GM19452 (cell line): ENCODE measurements around the gene SLC6A12.

Experiments used
- ATAC-seq: cut with Tn5 transposase; IDR thresholded peaks from one replicate; pipeline ENCODE4 v1.9.1; 2021; ENCODE audit not compliant: unreplicated experiment

SLC6A12 gene

DNA sequence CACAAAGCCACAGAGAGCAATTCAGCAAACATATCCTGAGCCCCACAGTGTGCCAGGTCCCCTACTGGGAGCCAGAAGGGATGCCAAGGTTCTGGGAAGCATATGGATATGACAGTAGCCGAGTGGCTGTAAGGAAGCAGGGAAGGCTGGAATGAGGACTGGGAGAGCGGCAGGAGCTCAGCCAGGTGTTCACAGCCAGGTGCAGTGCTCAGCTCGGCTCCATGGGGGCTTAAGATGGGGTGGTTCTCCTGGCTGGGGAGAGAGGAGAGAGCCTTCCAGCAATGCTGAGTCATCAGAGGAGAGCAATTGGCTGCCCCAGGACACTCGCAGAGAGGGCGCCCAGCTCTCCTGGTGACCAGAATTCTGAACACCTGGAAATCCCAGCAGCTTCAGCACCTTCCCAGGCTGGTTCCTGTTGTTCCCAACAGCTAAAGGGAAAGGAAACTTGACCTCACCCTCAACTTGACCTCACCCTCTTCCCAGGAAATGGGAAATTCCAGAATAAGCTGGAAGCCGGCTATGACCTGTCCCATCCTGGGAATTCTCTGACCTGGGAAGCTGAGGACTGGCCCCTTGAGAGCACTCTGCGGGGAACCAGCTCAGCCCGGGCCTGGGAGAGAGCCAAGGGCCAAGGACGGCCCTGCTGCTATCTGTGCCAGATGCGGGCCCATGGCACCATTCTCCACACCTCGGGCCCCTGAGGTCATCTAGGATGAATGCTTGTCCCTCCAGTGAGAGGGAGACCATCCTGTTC, 34.6 kb downstream of the SLC6A12 start:
- ATAC-seq = no peak

- ATAC-seq = no peak
Measured at GRCh38 chr12:178829-179109, 35.2 kb downstream of the SLC6A12 start.

- ATAC-seq = no peak
Measured at GRCh38 chr12:177980-178828, 35.8 kb downstream of the SLC6A12 start.

DNA sequence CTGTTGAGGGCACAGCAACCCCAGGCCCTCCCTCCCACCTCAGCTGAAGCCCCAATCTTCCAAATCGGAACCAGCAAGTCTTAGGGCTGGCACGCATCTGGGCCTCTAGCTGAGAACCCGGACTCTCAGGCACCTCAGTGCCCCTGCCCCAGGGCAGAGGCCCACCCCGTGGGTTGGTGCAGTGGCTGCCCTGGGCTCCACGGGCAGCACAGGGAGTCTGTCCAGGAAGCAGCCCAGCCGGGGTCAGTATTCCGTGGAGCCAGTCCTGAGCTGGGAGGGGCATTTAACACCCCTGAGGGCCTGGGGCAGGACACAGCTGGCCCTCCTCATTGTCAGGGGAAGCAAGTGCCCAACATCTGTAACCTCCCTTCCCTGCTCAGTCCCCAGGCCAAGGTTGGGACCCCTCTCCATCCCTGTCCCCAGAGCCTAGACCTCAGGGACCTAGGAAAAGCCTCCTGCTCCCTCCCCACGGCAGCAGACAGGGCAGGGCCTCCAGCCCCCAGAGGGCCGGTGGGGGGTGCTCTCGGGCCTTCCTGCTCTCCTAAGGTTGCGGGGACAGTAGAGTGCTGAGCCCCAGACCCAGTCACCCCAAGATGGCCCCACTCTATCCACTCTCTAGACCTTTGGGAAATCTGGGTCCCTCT, 36.5 kb downstream of the SLC6A12 start:
- ATAC-seq = no peak

DNA sequence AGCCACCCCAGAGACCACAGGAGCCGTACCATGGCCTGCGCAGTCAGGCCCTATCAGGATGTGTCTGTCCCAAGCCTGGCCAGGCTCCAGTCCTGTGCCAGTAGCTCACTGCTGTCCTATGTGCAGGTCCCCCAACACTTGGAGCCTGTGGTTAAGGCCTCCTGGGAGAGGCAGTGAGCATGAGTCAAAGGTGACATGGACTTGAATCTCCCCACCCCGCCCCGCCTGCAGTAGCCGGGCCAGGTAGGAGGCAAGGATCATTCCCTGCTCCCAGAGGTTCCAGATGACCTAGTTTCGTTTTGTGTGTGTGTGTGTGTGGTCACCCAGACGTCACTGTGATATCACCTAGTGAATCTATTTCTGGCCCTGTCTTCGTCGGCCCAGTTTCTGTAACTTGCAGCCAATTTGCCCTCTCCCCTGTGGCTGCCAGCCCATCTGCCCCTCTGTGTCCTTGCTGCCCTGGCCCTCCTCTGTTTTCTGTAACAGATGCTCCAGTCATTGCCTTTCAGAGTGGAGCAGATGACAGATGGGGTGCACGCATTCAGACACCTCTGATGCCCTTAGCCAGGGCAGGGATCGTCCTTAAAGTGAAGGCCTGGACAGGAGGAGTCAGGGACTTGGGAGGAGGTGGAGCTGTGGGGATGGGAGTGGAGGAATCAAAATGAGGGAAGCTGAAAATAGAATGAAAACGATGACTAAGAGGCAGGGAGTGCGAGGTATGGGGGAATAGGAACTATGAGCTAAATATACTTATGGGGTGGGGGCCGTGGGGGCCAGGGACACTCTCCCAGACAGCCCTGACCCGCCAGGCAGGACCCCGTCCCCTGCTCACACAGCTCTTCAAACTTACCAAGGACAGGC, 37.4 kb downstream of the SLC6A12 start:
- no peak for ATAC-seq

DNA sequence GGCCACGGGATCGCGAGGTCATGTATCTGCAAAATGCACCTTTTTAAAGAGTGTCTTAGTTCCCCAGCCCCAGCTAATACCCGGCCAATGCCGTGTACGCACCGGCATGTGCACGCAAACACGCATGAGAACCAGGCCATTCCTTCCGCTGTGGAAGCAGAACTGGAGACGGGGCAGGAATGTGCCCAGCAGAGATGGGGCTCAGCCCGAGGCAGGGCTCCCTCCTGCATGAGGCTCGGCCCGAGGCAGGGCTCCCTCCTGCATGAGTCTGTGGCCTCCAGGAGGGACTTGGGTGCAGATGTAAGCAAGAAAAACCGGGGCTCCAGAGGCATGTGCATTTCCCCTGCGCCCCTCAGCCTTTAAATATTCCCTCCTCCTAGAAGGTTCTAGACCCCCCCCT, 38.2 kb downstream of the SLC6A12 start:
- no peak for ATAC-seq

- no peak for ATAC-seq
Measured at GRCh38 chr12:175250-175649, 38.7 kb downstream of the SLC6A12 start.

- ATAC-seq = no peak
Measured at GRCh38 chr12:174596-174995, 39.4 kb downstream of the SLC6A12 start.

DNA sequence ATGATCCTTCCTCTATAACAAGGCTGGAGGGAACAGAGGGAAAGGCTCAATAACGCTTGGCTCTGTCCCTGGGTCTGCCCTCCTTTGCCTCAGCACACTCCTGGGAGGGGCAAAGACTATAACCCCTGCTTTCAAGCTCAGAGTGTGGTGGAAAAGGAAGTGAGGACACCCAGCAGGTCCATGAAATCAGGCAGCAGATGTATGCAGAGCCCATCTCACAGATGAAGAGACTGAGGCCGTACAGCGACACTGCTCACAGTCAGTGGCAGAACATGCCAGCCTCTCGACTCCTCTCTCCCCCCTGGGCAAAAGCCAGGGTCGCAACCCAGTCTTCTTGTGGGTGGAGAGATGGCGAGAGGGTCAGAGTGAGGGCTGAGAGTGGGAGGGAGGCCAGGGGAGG, 39.8 kb downstream of the SLC6A12 start:
- no peak for ATAC-seq

DNA sequence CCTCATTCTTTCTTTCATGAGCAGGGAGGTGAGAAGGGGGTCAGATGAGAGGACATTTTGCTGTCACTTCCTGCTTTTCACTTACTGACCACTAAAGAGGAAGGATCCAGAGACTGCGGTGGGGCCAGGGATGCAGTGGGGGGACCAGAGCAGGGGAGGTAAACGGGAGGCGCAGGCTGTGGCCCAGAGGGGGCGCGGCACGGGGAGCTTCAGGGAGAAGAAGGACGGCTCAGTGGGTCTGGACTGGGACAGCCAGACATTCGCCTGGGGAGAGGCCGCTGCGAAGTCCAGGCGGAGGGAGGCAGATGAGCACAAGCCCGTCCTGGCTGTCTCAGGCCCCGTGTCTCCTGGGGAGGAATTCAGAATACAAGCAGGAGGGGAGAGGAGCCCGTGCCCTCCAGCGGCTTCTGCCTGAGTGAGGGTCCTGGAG, 41.2 kb downstream of the SLC6A12 start:
- no peak for ATAC-seq

DNA sequence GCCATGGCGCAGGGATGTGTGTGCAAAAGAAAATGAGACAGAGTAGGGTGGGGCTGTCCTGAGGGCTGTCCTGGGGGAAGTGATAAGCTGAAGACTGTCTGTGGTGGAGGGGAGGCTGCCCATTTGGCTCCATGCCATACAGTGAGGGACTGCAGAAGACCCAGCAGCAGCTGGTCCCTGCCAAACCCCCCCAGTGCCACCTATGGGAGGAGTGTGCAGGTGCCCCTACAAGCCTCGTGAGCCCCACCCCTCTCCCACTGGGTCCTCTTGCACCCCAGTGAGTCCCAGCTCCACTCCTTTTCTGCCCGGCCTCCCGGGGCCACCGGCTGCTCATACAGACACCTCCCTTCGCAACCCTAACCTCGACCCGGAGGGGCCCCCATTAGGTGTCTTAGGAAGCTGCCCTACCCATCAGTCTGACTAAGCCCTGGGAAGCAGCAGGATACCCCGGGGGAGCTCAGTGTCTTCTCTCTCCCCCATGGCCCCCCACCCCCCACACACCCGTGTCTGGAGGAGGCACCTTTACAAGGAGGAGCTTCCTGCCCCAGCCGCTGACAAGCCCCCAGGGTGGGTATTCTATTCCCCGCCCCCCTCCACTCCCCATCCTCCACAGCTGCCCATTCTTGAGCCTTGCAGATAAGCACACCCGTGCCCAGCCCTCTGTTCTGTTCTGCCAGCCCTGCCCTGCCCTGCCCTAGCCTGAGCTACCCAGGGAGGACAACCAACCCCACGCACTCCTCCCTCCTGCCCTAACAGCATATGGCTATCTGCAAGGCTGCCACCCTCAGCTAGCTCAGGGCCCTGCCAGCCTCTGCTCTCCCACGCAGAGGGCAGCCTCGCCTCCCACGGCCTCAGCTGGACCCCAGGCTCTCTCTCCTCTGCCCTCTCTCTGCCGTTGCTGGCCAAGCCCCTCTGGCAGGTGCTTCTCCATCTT, 41.9 kb downstream of the SLC6A12 start:
- ATAC-seq = no peak

DNA sequence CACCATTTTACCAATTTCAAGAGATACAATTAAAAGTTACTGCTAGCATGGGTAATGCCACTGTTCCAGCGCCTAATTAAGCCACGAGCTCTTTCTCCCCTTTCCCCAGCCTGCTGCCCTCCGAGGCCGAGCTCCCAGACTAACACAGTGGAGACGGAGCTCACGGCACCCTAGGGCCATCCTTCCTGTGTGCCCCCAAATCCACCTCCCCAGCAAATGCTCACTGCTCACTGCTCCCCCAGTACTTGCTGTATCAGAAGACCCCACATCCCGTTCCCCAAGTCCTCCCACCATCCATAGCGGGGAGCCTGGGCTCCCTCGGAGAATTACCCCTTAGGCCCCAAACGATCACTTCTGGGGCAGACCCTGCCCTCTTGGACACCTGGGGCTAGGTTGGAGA, 42.7 kb downstream of the SLC6A12 start:
- no peak for ATAC-seq

DNA sequence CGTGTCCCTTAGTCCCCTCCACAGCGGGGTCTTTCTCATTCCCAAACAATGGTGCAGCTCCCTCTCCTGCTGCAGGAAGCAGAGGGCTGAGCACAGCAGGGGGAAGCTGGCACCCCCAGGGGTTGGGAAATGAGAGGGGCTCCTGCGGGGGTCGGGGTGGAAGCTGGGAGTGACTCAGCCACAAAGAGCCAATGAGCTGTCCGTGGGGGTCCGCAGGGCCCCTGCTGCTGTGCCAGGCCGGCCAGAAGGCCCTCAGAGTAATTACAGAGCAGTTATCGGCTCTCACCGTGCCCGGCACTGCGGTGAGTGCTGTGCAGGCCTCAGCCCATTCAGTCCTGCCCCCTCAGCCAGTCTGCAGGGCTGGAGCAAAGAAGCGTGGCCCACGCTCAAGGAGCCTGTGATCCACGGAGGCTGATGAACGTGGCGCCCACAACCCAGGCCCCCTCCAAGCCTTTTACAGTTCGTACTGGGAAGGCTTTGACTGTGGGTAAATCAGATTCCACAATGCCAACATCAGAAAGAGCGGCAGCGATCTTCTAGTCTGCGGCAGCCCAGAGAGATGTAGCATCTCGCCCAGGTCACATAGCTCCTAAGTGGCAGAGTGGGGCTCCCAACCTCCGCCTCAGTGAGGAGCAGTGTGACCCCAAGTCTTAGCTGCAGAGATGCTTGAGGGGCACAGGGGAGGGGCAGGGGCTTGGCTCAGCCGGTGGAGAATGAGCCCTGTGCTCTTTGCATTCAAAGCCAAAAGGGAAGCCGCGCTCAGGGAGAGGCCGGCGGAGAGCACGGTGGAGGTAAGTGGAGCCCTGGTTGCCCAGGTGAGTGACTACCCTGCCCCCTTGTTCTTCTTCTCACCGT, 43.4 kb downstream of the SLC6A12 start:
- ATAC-seq = no peak

DNA sequence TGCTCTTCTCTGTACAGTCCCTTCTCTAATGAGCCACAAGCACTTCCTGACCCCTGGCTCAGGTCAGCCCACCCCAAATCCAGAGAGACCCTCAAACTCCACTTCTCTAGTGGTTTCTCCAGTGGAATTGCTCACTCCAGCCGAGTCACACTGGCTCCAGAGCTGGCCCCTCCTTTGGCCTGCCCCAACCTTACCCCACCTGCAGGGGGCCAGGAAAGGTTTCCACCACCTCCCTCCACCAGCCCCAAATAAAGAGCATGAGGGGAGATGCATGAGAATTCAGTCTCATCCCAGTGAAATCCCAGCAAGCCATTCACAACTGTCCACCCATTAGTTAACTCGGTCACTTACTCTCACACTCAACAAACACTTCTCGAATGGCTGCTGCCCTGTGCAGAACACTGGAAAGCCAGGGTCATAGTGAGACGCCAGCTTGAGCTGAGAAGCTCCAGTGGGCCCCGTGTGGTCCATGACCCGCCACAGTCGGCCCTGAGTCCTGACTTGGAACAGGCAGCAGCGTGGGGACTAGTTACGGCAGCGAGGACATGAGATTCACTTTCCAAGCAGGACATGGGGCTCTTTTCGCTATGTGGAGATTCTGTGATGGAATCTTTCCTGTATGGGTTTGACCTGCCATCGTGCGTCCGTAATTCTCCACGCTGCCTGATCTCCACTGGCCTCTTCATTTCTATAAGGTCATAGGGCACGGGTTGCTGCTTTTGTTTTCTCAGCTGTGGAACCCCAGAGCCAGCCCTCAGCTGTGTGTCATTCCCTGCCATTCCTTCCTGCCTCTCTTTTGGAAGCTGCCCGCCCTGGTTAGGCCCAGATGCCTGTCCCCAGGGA, 44.2 kb downstream of the SLC6A12 start:
- ATAC-seq = no peak

DNA sequence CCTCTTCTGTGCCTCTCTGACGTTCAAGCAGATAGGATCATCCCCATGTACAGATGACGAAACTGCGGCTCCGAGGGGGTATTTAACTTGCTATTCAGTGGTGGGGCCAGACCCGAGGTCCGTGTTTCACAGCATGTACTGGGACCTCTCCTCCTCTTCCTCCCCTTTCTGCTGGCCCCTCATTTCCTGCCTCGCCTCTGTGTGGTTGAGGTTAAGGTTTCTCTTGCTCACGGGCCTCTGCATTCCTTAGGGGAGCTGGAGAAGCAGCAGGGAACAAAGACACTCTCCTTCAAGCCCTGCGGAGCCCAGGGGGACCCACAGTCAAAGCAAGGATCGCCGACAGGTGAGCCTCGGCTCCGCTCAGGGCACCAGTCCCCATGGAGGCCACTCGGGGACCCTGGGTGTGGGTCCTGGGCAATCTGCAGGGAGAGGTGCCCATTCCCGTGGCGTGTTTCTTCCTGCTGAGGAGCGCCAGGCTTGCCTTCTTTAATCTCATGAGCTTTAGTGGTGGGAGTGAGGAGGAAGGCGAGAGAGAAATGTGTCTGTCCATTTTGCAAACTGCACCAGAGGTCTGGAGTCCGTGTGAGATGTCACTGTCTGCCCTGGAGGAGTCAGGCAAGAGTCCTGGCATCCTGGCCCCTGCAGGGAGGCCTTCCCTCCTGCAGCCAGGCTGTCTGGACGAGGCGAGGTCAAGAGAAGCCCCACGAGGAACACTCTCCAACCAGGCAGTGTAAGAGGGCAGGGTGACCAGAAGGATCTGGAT, 45.0 kb downstream of the SLC6A12 start:
- no peak for ATAC-seq

GRCh38 chr12:167959-168600, 45.9 kb downstream of the SLC6A12 start:
- ATAC-seq = no peak
